SK-N-MC (cell line): ENCODE data around the gene PHPT1.

Experiments
- EZH2 ChIP-seq: fragments of 200-600 bp; sonication (generic); IDR thresholded peaks from one replicate; pipeline ENCODE4 v1.6.1; 2017; ENCODE audit warnings: antibody characterized with exemption
- FOXP2 ChIP-seq: optimal IDR thresholded peaks from 2 replicates; pipeline ENCODE3; 2011; ENCODE audit warnings: mild to moderate bottlenecking, moderate library complexity; ENCODE audit not compliant: insufficient read depth; ENCODE audit errors: extremely low read length, control extremely low read depth
- POLR2AphosphoS5 ChIP-seq: IDR thresholded peaks from 2 replicates; pipeline ENCODE4 v1.6.1; 2012; ENCODE audit warnings: mild to moderate bottlenecking, low read depth, low read length, borderline replicate concordance

DNA sequence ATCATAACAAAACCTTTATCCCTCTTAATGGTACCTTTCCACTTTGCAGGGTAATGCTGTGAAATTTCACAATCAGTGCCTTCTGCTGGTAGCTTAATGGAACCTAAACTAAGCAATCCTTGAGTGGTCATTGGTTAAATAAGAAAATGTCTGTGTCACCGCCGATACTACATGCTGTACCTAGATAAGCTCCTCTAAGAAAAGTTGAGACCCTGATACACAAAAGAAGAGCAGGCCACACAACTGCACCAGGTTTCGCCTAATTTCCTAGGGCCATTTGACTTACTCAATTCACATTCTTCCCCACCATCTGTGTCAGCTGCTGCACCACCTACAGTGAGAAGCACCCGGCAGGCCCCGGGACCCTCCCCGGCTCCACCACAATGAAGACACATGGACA, 25.9 kb downstream of the PHPT1 start:
- TF ChIP-seq EZH2 = no peak
- no peak for TF ChIP-seq POLR2AphosphoS5
- no peak for TF ChIP-seq FOXP2
